GM19023 (cell line): ENCODE measurements around the gene SLC4A1.

Experiments used
- ATAC-seq: cut with Tn5 transposase; IDR thresholded peaks from one replicate; pipeline ENCODE4 v1.9.1; 2021; ENCODE audit warnings: mild to moderate bottlenecking, moderate library complexity; ENCODE audit not compliant: unreplicated experiment

SLC4A1 gene

GRCh38 chr17:44267818-44268490 lies at the start of gene SLC4A1:
SLC4A1 (minus strand) TSS chr17:44268135; CDS start chr17:44262866, 5,269 bp downstream.
- ATAC-seq = no peak

GRCh38 chr17:44317545-44317944 lies 49.6 kb upstream of the SLC4A1 start:
- no peak for ATAC-seq

GRCh38 chr17:44315760-44316731 lies 48.1 kb upstream of the SLC4A1 start:
- no peak for ATAC-seq

- no peak for ATAC-seq
Measured at GRCh38 chr17:44314869-44315661, 47.1 kb upstream of the SLC4A1 start.

- ATAC-seq = no peak
Measured at GRCh38 chr17:44314524-44314868, 46.6 kb upstream of the SLC4A1 start.

GRCh38 chr17:44314031-44314430 lies 46.1 kb upstream of the SLC4A1 start:
- no peak for ATAC-seq

GRCh38 chr17:44312396-44313104 lies 44.6 kb upstream of the SLC4A1 start:
- no peak for ATAC-seq

GRCh38 chr17:44311562-44312181 lies 43.7 kb upstream of the SLC4A1 start:
- no peak for ATAC-seq

- ATAC-seq = no peak
Measured at GRCh38 chr17:44310609-44311376, 42.9 kb upstream of the SLC4A1 start.

GRCh38 chr17:44310188-44310587 lies 42.3 kb upstream of the SLC4A1 start:
- ATAC-seq = no peak

- no peak for ATAC-seq
Measured at GRCh38 chr17:44309472-44309871, 41.5 kb upstream of the SLC4A1 start.

GRCh38 chr17:44308865-44309264 lies 40.9 kb upstream of the SLC4A1 start:
- ATAC-seq = no peak

GRCh38 chr17:44308320-44308818 lies 40.4 kb upstream of the SLC4A1 start, which contains the start of gene RUNDC3A:
RUNDC3A (plus strand) TSS chr17:44308601; CDS start chr17:44308833, 232 bp downstream.
- ATAC-seq = no peak

GRCh38 chr17:44307387-44308186 lies 39.7 kb upstream of the SLC4A1 start:
- ATAC-seq = no peak

- ATAC-seq = no peak
Measured at GRCh38 chr17:44304651-44305050, 36.7 kb upstream of the SLC4A1 start.

- ATAC-seq = no peak
Measured at GRCh38 chr17:44297975-44298374, 30.0 kb upstream of the SLC4A1 start.

GRCh38 chr17:44293509-44294226 lies 25.7 kb upstream of the SLC4A1 start:
- ATAC-seq = no peak

- no peak for ATAC-seq
Measured at GRCh38 chr17:44287651-44288050, 19.7 kb upstream of the SLC4A1 start.
